ENCODE data around the gene CHML. TPM values are rescaled to one million over a fixed set of nuclear protein-coding genes. Genes with fewer than 3 reads are reported as not detected.

The CHML gene
- total and polyA plus RNA-seq, 10 donors, result 2.2 to 14.2 (median 10.6) TPM

- TF ChIP-seq CTCF (IDR thresholded peaks at IDR 0.05 in 8 of 11, conservative IDR thresholded peaks at IDR 0.05 in 3 of 11) (no peak), POLR2AphosphoS5 (IDR thresholded peaks at IDR 0.05) (no peak), POLR2A (IDR thresholded peaks at IDR 0.05) (no peak)
- peaks cover 0 to 25% (median 6%) of the 10 kb centered on the region in 6 donors for H3K4me1 ChIP-seq
- intact Hi-C loops (cut with DNase I; ENCODE audit: low total_unique reads), result no loop called here
- no peak overlapping the region for H3K4me3 ChIP-seq
- no peaks in the 10 kb centered on the region for H3K27me3 ChIP-seq (replicated peaks in 1 of 7)
- no peaks in the 10 kb centered on the region for H3K9me3 ChIP-seq
- no peak for DNase-seq
- no peak overlapping the region for H3K27ac ChIP-seq
- peaks cover 0 to 20% (median 0%) of the 10 kb centered on the region in 6 donors for H3K36me3 ChIP-seq
Measured at GRCh38 chr1:241607497-241607896, 32.7 kb downstream of the CHML start.

GRCh38 chr1:241606544-241606943 is 33.6 kb downstream of the CHML start:
- WGBS, 5 donors, result 78 to 88% (median 86%) methylated on average over 5 of the region's 5 CpGs
- TF ChIP-seq POLR2A (IDR thresholded peaks at IDR 0.05), result no peak
- no peak for TF ChIP-seq POLR2AphosphoS5 (IDR thresholded peaks at IDR 0.05)
- TF ChIP-seq CTCF (IDR thresholded peaks at IDR 0.05 in 8 of 11, conservative IDR thresholded peaks at IDR 0.05 in 3 of 11), result no peak
- no peak for DNase-seq
- Histone ChIP-seq H3K9me3 (no peaks in the 10 kb centered on the region), H3K27ac (no peak overlapping the region), H3K4me1 (peaks cover 0 to 17% (median 5%) of the 10 kb centered on the region in 6 donors), H3K27me3 (replicated peaks in 1 of 7) (no peaks in the 10 kb centered on the region), H3K36me3 (peaks cover 0 to 27% (median 0%) of the 10 kb centered on the region in 6 donors), H3K4me3 (no peak overlapping the region)
- intact Hi-C loops (cut with DNase I; ENCODE audit: low total_unique reads), result no loop called here

GRCh38 chr1:241605146-241605805 is 34.9 kb downstream of the CHML start:
- 75 to 88% (median 79%) methylated on average over 9 of the region's 9 CpGs for WGBS, 5 donors
- Histone ChIP-seq H3K27me3 (replicated peaks in 1 of 7) (no peaks in the 10 kb centered on the region), H3K4me3 (no peak overlapping the region), H3K9me3 (no peaks in the 10 kb centered on the region), H3K36me3 (peaks cover 0 to 27% (median 0%) of the 10 kb centered on the region in 6 donors), H3K27ac (no peak overlapping the region), H3K4me1 (peaks cover 0 to 13% (median 4%) of the 10 kb centered on the region in 6 donors)
- intact Hi-C loops (cut with DNase I; ENCODE audit: low total_unique reads), result no loop called here
- DNase-seq, result no peak
- TF ChIP-seq POLR2A (IDR thresholded peaks at IDR 0.05) (no peak), POLR2AphosphoS5 (IDR thresholded peaks at IDR 0.05) (peak in 1 of 3 donors; percentile 19), CTCF (IDR thresholded peaks at IDR 0.05 in 8 of 11, conservative IDR thresholded peaks at IDR 0.05 in 3 of 11) (no peak)

- H3K36me3 ChIP-seq, result peaks cover 0 to 27% (median 0%) of the 10 kb centered on the region in 6 donors
- H3K27ac ChIP-seq, result peak overlapping the region in 2 of 8 donors; percentile 11 to 46
- no peak for DNase-seq
- TF ChIP-seq POLR2A (IDR thresholded peaks at IDR 0.05) (no peak), POLR2AphosphoS5 (IDR thresholded peaks at IDR 0.05) (no peak), CTCF (IDR thresholded peaks at IDR 0.05 in 8 of 11, conservative IDR thresholded peaks at IDR 0.05 in 3 of 11) (no peak)
- H3K9me3 ChIP-seq, result no peaks in the 10 kb centered on the region
- peaks cover 0 to 18% (median 4%) of the 10 kb centered on the region in 6 donors for H3K4me1 ChIP-seq
- intact Hi-C loops (cut with DNase I; ENCODE audit: low total_unique reads), result no loop called here
- no peak overlapping the region for H3K4me3 ChIP-seq
- H3K27me3 ChIP-seq (replicated peaks in 1 of 7), result no peaks in the 10 kb centered on the region
- WGBS, 5 donors, result 69 to 80% (median 71%) methylated on average over 3 of the region's 3 CpGs
Measured at GRCh38 chr1:241603731-241604245, 36.4 kb downstream of the CHML start.
